Muscle of arm (tissue), 14 donors: ENCODE measurements around the gene OR52I2. TPM values are rescaled to one million over a fixed set of nuclear protein-coding genes. Genes with fewer than 3 reads are reported as not detected.
A peak's percentile ranks its signal among the peaks of the same experiment; 100 is the strongest.

Experiments used
- DNase-seq: peaks from one replicate; pipeline ENCODE4 v3.0.0-alpha.2; 2013
- long read RNA-seq, 11 donors: transcript quantifications; one replicate each; lab custom pipeline, GENCODE V29; 2026
- polyA plus RNA-seq, 12 donors: library from polyadenylated mRNA; unstranded; fragments of 120-200 nt; gene quantifications; one replicate each; pipeline ENCODE4 v1.2.1, GENCODE V29; 2013; ENCODE audit not compliant: insufficient read length in 12 of 12

Gene OR52I2
- polyA plus RNA-seq = not detected
- long read RNA-seq, donor 1 = 0 reads
- long read RNA-seq, donor 2 = 0 reads
- long read RNA-seq, donor 3 = 0 reads
- long read RNA-seq, donor 4 = 0 reads
- long read RNA-seq, donor 5 = 0 reads
- long read RNA-seq, donor 6 = 0 reads
- long read RNA-seq, donor 7 = 0 reads
- long read RNA-seq, donor 8 = 0 reads
- long read RNA-seq, donor 9 = 0 reads
- long read RNA-seq, donor 10 = 0 reads
- long read RNA-seq, donor 11 = 0 reads

- no peak for DNase-seq
Observed at GRCh38 chr11:4581443-4581842, at the start of gene OR52I2. Gene OR52I2 (plus strand): TSS chr11:4581743.

DNA sequence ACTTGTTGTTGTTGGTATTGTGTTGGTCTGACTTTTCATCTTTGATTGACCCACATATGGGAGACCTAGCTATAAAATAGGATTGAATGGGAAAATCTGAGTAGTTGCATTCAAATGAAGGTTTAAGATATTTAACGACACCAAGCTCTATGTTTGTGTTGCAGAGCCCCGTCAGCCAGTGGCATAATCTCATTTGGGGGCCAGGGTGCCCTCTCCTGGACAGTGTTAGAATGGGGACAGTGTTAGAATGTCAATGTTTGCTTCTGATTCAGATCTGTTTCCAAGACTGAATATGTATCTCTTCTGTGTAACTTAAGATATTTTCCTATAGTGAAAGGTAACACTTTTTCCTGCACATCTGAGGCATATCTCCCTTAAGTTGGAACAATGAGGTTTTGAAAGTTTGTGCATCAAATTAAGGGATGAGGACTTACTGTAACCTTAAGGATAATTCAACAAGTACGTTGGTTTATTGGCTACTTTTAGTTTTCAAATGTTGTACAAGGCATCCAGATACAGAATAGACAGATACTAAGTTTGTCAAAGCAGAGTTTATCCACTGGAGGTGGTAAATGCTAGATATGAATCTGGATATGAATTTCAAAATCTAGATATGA, 41.8 kb upstream of the OR52I2 start:
- DNase-seq = no peak

DNA sequence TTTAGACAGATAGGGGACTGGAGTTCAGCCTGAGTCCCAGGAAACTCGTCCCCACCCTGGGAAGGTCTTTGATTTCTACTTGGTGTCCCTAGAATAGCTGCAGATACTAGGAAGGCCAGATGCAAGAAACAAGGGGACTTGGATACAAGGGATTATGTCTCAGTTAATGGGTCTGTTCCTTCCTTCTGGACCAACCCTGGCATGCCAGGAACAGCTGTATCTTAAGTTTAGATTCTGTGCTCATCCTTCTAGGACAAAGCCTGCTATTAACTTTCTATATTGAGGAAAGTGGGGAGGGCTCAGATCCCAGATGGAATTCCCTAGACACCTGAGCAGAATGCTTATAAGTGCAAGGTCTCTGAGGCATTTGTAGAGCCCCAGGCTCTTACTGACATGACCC, 40.5 kb upstream of the OR52I2 start:
- DNase-seq = no peak

DNA sequence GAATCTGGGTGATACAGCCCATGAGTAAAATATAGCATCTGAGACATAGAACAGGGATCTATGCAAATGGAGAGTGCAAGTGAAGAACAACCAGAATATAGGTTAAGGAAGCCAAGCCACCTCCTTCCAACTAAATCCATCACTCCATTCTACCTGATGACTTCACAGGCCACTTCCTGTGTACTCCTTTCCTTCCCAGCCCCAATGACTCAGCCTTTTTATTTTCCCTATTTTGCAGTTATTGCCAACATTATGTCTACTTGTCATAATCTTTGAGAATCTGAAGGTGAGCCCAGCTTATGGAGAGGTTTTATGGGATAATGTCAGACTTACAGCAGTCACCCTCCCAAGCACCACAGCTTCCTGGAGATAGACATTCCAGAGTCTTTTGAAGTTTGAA, 38.0 kb upstream of the OR52I2 start:
- no peak for DNase-seq

GRCh38 chr11:4544891-4545290, 36.7 kb upstream of the OR52I2 start, which contains the start of gene OR52M1:
Gene OR52M1 (plus strand): TSS chr11:4545191. CDS start chr11:4545191, 0 bp downstream.
- no peak for DNase-seq

- DNase-seq = no peak
Observed at GRCh38 chr11:4546878-4547277, 34.7 kb upstream of the OR52I2 start.

DNA sequence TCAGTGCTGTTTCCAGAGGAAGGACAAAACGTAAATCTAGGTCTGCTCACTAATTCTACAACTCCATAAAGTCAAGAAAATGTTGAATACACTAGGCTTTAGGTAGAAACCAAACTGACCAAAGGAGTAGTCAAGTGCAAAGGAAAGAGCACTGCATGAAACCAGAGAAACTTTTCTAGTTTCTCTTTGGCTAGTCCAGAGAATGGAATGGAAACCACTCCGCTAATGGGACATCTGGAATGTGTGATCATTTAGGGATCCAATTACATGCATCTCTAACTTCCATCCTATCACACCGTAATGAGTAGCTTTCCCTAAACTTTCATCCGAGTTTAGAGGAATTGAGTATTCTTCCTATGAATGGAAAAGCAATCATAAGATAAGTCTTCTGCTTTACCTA, 34.1 kb upstream of the OR52I2 start:
- DNase-seq = no peak

DNA sequence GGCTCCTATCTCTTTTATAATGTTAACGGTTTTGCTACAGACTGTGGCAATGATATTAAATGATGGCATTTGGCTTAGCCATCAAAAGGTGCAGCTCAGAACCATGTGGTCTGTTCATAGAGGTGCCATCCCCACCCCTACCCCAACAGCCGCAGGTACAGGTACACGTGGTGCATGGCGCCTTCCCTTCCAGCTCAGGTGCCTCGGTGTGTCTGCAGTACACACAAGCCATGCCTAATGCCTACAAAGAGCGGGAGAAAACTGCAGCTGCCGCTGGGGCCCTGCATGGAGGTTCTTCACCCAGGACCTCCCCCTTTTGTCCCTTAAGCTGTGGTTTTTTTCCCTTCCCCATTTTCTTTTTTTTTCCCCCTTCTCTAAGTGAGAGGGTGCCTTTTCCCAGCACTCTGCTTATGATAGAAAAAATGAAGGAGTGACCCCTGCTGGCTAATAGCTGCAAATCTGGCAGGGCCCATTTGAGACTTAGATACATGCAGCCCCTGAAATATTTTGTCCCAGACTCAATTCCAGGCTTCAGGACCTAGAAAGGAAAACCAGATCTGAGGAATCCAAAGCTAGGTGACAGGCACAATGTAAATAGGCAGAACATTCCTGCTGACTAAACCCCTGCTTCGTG, 30.1 kb upstream of the OR52I2 start:
- DNase-seq = no peak

DNA sequence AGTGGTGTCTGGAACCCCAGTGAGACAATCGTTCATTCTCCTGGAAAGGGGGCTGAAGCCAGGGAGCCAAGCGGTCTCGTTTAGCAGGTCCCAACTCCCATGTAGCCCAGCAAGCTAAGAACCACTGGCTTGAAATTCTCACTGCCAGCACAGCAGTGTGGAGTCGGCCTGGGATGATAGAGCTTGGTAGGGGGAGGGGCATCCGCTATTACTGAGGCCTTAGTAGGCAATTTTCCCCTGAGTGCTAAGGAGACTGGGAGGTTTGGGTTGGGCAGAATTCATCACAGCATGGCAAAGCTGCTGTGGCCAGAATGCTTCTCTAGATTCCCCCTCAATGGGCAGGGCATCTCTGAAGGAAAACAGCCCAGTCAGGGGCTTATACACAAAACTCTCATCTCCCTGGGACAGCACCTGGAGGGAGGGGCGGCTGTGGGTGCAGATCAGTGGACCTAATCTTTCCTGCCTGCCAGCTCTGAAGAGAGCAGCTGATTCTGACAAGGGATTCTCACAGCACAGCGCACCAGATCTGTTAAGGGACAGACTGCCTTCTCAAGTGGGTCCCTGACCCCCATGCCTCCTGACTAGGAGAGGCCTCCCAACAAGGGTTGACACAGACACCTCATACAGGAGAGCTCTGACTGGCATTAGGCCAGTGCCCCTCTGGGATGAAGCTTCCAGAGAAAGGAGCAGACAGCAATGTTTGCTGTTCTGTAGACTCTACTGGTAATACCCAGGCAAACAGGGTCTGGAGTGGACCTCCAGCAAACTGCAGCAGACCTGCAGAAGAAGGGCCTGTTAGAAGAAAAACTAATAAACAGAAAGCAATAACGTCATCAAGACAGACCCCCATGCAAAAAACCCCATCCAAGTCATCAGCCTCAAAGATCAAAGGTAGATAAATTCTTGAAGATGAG, 21.8 kb upstream of the OR52I2 start:
- DNase-seq = no peak

DNA sequence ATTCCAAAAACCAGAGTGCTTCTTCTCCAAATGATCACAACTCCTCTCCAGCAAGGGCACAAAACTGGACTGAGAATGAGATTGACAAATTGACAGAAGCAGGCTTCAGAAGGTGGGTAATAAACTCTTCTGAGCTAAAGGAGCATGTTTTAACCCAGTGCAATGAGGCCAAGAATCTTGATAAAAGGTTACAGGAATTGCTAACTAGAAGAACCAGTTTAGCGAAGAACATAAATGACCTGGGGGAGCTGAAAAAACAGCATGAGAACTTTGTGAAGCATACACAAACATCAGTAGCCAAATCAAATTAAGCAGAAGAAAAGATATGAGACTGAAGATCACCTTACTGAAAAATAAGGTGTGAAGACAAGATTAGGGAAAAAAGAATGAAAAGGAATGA, 21.1 kb upstream of the OR52I2 start:
- no peak for DNase-seq

GRCh38 chr11:4565371-4565770, 16.2 kb upstream of the OR52I2 start:
- no peak for DNase-seq

GRCh38 chr11:4569075-4569474, 12.5 kb upstream of the OR52I2 start:
- no peak for DNase-seq

GRCh38 chr11:4576880-4577279, 4.7 kb upstream of the OR52I2 start:
- DNase-seq = no peak

DNA sequence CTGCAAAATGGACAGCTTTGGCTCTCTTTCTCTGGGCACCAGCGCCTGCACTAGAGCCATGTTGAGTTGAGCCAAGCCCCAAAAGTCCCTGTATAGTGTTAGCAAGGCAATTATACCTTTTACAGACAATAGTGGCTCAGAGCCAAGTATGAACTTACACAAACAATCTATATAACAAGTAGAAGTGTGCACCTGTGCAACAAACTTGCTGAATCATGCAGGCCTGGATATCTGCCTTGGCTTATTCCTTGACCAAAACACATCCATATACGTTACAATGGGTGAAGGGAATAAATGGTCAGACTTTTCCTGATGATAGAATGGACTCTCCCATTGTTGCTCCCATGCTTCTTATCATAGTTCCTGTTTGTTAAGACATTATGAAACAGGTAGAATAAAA, 3.8 kb upstream of the OR52I2 start:
- no peak for DNase-seq

DNA sequence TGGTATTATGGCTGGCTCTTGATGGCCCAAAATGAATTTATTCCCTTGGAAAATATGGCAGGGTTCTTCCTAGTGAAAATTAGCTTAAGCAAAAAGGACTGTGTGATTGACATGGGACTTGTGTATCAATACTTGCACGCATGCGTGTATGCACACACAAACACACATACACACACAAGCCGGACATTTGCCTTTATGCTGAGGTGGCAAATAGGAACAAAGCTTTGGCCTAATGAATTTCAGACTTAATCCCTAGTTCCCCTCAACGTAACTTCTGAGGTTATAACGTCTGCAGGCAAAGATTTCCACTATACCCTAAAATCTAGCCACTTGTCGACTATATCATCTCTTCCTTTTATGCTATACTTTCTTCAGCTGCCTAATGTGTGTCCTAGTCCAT, 2.9 kb upstream of the OR52I2 start:
- DNase-seq = no peak

GRCh38 chr11:4580124-4580523, 1.4 kb upstream of the OR52I2 start:
- no peak for DNase-seq

- no peak for DNase-seq
Observed at GRCh38 chr11:4589017-4589416, 7.5 kb downstream of the OR52I2 start.

- DNase-seq = no peak
Observed at GRCh38 chr11:4593739-4594138, 12.2 kb downstream of the OR52I2 start, which contains the start of gene OR52I1. Gene OR52I1 (plus strand): TSS chr11:4594039. CDS start chr11:4594039, 0 bp downstream.

- DNase-seq = no peak
Observed at GRCh38 chr11:4605057-4605456, 23.5 kb downstream of the OR52I2 start.

- no peak for DNase-seq
Observed at GRCh38 chr11:4606231-4607015, 24.9 kb downstream of the OR52I2 start.

DNA sequence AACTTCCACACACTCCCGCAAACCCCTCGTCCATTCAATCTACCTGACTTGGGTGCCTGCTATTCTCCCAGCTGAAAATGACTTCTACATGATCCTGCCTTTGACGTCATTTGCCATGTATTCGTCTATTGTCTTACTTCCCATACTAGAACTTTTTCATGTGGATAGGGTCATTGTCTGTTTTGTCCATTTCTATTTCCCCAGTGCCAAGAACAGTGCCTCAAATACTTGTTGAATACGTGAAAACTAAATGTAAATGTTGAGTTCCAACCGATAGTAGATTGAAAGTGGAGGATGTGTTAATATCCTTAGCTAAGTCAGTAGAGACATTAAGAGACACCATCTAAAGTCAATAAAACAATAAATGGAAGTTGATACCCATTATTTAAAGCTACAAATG, 25.6 kb downstream of the OR52I2 start:
- peak; percentile 4 for DNase-seq
